Activated CD8-positive, alpha-beta memory T cell treated with anti-CD3 and anti-CD28 coated beads for 1 hour (primary cell): ENCODE results near the gene UBA5.

Source experiments
- DNase-seq, 2 donors: peaks; one replicate each; pipeline ENCODE4 v3.0.0-alpha.2; 2020; ENCODE audit warnings: low read depth in 1 of 2; ENCODE audit errors: extremely low read depth in 1 of 2

UBA5 gene

GRCh38 chr3:132710311-132710710 is 50.2 kb downstream of the UBA5 start:
- DNase-seq, result no peak

- no peak for DNase-seq
Observed at GRCh38 chr3:132713977-132714727, 54.0 kb downstream of the UBA5 start.

DNA sequence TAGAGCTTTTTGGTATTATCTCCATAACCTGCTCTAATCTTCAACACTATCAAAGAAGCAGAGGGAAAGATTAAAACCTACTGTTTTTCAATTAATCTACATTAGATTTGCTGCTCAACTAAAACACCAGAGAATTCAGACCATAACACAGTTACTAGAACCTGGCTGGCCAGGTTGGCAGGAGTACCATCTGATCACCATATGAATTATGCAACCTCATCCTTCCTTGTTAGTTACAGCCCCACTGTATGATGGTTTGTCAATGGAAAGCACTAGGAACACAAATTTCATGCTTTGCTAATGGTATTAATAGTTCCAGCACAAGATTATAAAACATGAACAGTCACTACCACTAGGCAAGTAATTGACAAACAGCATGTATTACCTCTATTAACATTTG is 56.2 kb downstream of the UBA5 start:
- DNase-seq, result no peak

DNA sequence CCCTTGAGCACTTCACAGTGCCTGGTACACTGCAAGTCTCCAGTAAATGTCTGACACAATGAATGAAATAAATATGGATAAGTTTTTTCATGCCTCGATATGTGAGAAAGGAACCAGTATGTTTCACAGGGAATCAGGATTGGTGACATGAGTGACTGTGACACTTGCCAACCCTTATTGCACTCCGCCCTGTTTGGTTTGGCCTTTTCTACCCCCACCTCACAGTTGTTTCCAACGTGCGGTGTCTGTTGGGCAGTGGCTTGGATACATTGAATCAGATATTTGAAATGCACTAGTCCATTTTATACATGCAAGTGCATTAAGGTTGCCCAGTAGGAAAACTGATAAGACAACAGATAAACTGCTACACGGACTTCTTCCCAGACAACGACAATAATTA is 60.1 kb downstream of the UBA5 start:
- DNase-seq, result no peak

DNA sequence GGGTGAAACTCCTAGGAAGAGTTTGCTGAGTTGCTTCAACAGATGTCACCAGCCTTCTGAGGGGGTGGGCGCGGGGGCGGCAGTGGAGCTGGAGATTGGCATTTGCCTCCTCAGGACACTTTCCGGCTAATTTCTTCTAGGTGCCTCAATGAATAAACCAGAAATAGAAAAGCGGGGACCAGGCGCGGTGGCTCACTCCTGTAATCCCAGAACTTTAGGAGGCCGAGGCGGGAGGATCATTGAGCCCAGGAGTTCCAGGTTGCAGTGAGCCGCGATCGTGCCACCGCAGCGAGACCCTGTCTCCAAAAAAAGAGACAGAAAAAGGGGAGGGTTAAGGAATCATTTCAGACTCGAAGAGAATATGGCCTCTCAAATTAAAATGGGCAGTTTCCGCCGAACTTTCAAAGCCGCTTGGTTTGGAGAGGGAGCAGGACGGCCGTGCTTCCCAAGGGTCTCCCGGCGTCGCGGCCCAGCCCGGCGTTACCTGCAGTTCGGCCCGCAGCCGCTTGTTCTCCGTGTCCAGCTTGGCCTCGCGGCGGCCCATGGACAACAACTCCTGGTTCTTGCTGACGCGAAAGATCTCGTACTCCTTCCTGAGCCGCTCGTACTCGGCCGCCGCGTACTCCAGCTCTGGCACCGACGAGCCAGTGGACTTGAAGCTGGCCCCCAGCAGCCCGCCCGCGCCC is 61.5 kb downstream of the UBA5 start:
- no peak for DNase-seq

GRCh38 chr3:132722165-132723023 is 62.3 kb downstream of the UBA5 start, which contains the start of gene NPHP3:
Gene NPHP3, minus strand, starts transcription at chr3:132722409. Its CDS starts 54 bp downstream, at chr3:132722355.
- DNase-seq, result peak; percentile 95 to 99

DNA sequence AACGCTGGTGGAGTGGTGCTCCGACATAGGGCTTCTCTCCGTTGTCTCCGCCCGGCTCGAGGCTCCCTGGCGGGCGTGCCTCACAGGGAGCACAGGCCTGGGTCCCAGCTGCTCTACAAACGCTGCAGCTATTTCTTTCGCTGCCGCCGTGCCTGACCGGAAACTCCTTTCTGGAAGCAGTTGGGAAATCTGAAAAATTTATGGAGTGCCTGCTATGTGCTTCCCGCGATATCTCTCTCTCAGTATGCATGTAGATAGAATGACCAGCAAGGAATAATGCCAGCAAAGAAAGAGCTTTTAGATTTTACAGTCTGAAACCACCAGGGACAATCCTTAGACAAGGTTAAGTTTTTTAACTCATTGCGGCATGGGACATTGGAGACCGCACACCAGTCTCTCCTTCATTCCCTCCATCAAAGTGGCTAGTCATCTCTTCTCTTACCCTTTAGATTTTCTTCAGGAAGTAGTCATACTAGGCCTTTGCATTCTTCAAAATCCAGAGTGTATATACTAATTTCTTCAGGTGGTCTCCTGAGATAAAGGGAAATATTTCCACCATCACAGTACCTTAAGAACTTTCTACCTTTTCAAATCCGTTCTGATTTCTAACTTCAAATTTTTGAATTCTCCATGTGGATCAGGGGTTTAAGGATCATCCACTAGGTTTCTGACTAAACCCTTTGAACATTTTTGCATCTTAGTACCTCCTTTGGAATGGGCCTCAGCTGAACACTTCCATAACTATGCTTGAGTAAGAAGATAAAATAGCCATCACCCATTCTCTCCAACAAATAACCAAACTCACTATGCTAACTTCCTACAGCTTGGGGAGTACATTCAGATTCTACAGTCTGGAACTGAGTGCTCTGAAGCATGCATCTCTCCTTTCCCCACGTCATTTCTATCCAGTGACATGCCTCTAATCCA is 63.2 kb downstream of the UBA5 start:
- DNase-seq, result no peak

- no peak for DNase-seq
Observed at GRCh38 chr3:132726341-132726823, 66.3 kb downstream of the UBA5 start.
